ENCODE results near the gene AMFR. TPM values are rescaled to one million over a fixed set of nuclear protein-coding genes. Genes with fewer than 3 reads are reported as not detected.

AMFR gene
- total RNA-seq, 1 experiment from 2014 or later = 89.4 TPM

- Histone ChIP-seq H3K4me3 (no peak overlapping the region), H2AFZ (no peak overlapping the region), H3K9me3 (ENCODE audit: insufficient read depth, low read depth) (no peaks in the 10 kb centered on the region), H3K4me2 (no peak overlapping the region), H3K27me3 (ENCODE audit: insufficient read depth, low read depth) (no peaks in the 10 kb centered on the region), H3K27ac (no peak overlapping the region), H3K4me1 (replicated peaks; ENCODE audit: insufficient read depth) (no peaks in the 10 kb centered on the region), H3F3A (ENCODE audit: insufficient read depth, low read depth) (peaks cover 8% of the 10 kb centered on the region), H3K9me2 (ENCODE audit: insufficient read depth) (no peaks in the 10 kb centered on the region), H3K79me2 (ENCODE audit: low read depth) (no peaks in the 10 kb centered on the region), H3K36me3 (ENCODE audit: low read depth) (peaks cover 37% of the 10 kb centered on the region), H4K20me1 (ENCODE audit: insufficient read depth) (no peaks in the 10 kb centered on the region; the same call in 1 of the 2 replicates)
- no peak for DNase-seq
- CTCF ChIA-PET = no interaction called here
- intact Hi-C loops (cut with micrococcal nuclease; ENCODE audit: unreplicated experiment) = no loop called here
- no TSS peak for BruUV-seq (replicated peaks)
- POLR2A ChIA-PET (ENCODE audit: unreplicated experiment) = no interaction called here
- no peak for TF ChIP-seq EZH2 (IDR thresholded peaks at IDR 0.05; ENCODE audit: low read depth)
- peak; percentile 50; the same call in 1 of the 2 replicates for TF ChIP-seq CTCF (conservative IDR thresholded peaks at IDR 0.05)
Measured at GRCh38 chr16:56401482-56401881, 23.9 kb downstream of the AMFR start.

GRCh38 chr16:56400458-56400857 is 24.9 kb downstream of the AMFR start:
- BruUV-seq (replicated peaks) = no TSS peak
- peaks cover 37% of the 10 kb centered on the region for H3K36me3 ChIP-seq (ENCODE audit: low read depth)
- ChIA-PET POLR2A (ENCODE audit: unreplicated experiment) (no interaction called here), CTCF (interaction anchor here (0.6 kb wide), 1 partner anchor 862 kb away, joined by 3 read pairs; no protein-coding TSS in a partner anchor)
- no peak overlapping the region for H3K4me3 ChIP-seq
- DNase-seq = no peak
- no peaks in the 10 kb centered on the region for H3K79me2 ChIP-seq (ENCODE audit: low read depth)
- no peak overlapping the region for H3K4me2 ChIP-seq
- H4K20me1 ChIP-seq (ENCODE audit: insufficient read depth) = no peaks in the 10 kb centered on the region; the same call in 1 of the 2 replicates
- no peaks in the 10 kb centered on the region for H3K27me3 ChIP-seq (ENCODE audit: insufficient read depth, low read depth)
- H3K27ac ChIP-seq = no peak overlapping the region
- intact Hi-C loops (cut with micrococcal nuclease; ENCODE audit: unreplicated experiment) = no loop called here
- no peaks in the 10 kb centered on the region for H3K9me3 ChIP-seq (ENCODE audit: insufficient read depth, low read depth)
- H3F3A ChIP-seq (ENCODE audit: insufficient read depth, low read depth) = peaks cover 5% of the 10 kb centered on the region
- no peaks in the 10 kb centered on the region for H3K9me2 ChIP-seq (ENCODE audit: insufficient read depth)
- no peak overlapping the region for H2AFZ ChIP-seq
- no peak for TF ChIP-seq CTCF (conservative IDR thresholded peaks at IDR 0.05)
- TF ChIP-seq EZH2 (IDR thresholded peaks at IDR 0.05; ENCODE audit: low read depth) = no peak
- no peaks in the 10 kb centered on the region for H3K4me1 ChIP-seq (replicated peaks; ENCODE audit: insufficient read depth)

- Histone ChIP-seq H3K27me3 (ENCODE audit: insufficient read depth, low read depth) (no peaks in the 10 kb centered on the region), H3K9me3 (ENCODE audit: insufficient read depth, low read depth) (no peaks in the 10 kb centered on the region), H3F3A (ENCODE audit: insufficient read depth, low read depth) (peaks cover 3% of the 10 kb centered on the region; the same call in 1 of the 2 replicates), H3K27ac (no peak overlapping the region), H3K4me2 (no peak overlapping the region), H4K20me1 (ENCODE audit: insufficient read depth) (no peaks in the 10 kb centered on the region; the same call in 1 of the 2 replicates), H3K4me1 (replicated peaks; ENCODE audit: insufficient read depth) (no peaks in the 10 kb centered on the region), H3K4me3 (no peak overlapping the region), H3K36me3 (ENCODE audit: low read depth) (peaks cover 30% of the 10 kb centered on the region), H2AFZ (no peak overlapping the region), H3K9me2 (ENCODE audit: insufficient read depth) (no peaks in the 10 kb centered on the region), H3K79me2 (ENCODE audit: low read depth) (no peaks in the 10 kb centered on the region)
- POLR2A ChIA-PET (ENCODE audit: unreplicated experiment) = no interaction called here
- no peak for DNase-seq
- no TSS peak for BruUV-seq (replicated peaks)
- CTCF ChIA-PET = no interaction called here
- intact Hi-C loops (cut with micrococcal nuclease; ENCODE audit: unreplicated experiment) = no loop called here
- no peak for TF ChIP-seq CTCF (conservative IDR thresholded peaks at IDR 0.05)
Measured at GRCh38 chr16:56399486-56399885, 25.9 kb downstream of the AMFR start.
